GM23338 (cell line): ENCODE measurements around the gene ZNF438. TPM values are rescaled to one million over a fixed set of nuclear protein-coding genes. Genes with fewer than 3 reads are reported as not detected.

ENCODE experiments used
- ATAC-seq: fragments of 200-7000 bp; cut with Tn5 transposase; 3 replicates; pipeline ENCODE4 v1.9.1; 2020
- DNase-seq: peaks from one replicate; pipeline ENCODE4 v3.0.0-alpha.2; 2015; ENCODE audit warnings: low spot score
- H2AFZ ChIP-seq: fragments of 200-600 bp; sonication (generic); 2 replicates; pipeline ENCODE4 v1.8.0; 2016; ENCODE audit warnings: antibody characterized with exemption, mild to moderate bottlenecking, moderate library complexity
- H3F3A ChIP-seq: fragments of 200-600 bp; sonication (generic); replicated peaks from 2 replicates; pipeline ENCODE4 v1.8.0; 2017; ENCODE audit warnings: antibody characterized with exemption, mixed run types, low read depth
- H3K27ac ChIP-seq: fragments of 200-600 bp; sonication (generic); 2 replicates; pipeline ENCODE4 v1.6.1; 2016; ENCODE audit warnings: low read depth
- H3K27me3 ChIP-seq: fragments of 200-600 bp; sonication (generic); 2 replicates; pipeline ENCODE4 v1.8.0; 2016; ENCODE audit warnings: mild to moderate bottlenecking, mixed run types, moderate library complexity; ENCODE audit not compliant: insufficient read depth
- H3K36me3 ChIP-seq: fragments of 200-600 bp; sonication (generic); 2 replicates; pipeline ENCODE4 v1.8.0; 2016; ENCODE audit warnings: mild to moderate bottlenecking; ENCODE audit not compliant: insufficient read depth
- H3K4me1 ChIP-seq: fragments of 200-600 bp; sonication (generic); 2 replicates; pipeline ENCODE4 v1.8.0; 2016; ENCODE audit warnings: mild to moderate bottlenecking, moderate library complexity; ENCODE audit not compliant: insufficient read depth
- H3K4me2 ChIP-seq: fragments of 200-600 bp; sonication (generic); 2 replicates; pipeline ENCODE4 v1.7.1; 2017; ENCODE audit warnings: mixed run types
- H3K4me3 ChIP-seq: fragments of 200-600 bp; sonication (generic); 2 replicates; pipeline ENCODE4 v1.6.1; 2016; ENCODE audit warnings: mixed run types
- H3K79me2 ChIP-seq: fragments of 200-600 bp; sonication (generic); replicated peaks from 2 replicates; pipeline ENCODE4 v1.8.0; 2017; ENCODE audit warnings: mild to moderate bottlenecking; ENCODE audit not compliant: insufficient read depth
- H3K9me2 ChIP-seq: fragments of 200-600 bp; sonication (generic); 2 replicates; pipeline ENCODE4 v1.8.0; 2017; ENCODE audit not compliant: insufficient read depth
- H4K20me1 ChIP-seq: fragments of 200-600 bp; sonication (generic); replicated peaks from 2 replicates; pipeline ENCODE4 v1.8.0; 2017; ENCODE audit warnings: mild to moderate bottlenecking; ENCODE audit not compliant: insufficient read depth
- H3K27ac Mint-ChIP-seq: 2 replicates; pipeline ENCODE4 v1.8.0; 2020; ENCODE audit warnings: inconsistent platforms, mild to moderate bottlenecking, moderate library complexity, mixed read lengths
- H3K27me3 Mint-ChIP-seq: 3 replicates; pipeline ENCODE4 v1.8.0; 2022; ENCODE audit warnings: low read depth, mild to moderate bottlenecking, moderate library complexity, mixed read lengths, inconsistent platforms; ENCODE audit not compliant: insufficient read depth, poor library complexity
- H3K36me3 Mint-ChIP-seq: 3 replicates; pipeline ENCODE4 v1.8.0; 2021; ENCODE audit warnings: low read depth, mild to moderate bottlenecking, inconsistent platforms, moderate library complexity, mixed read lengths
- H3K4me1 Mint-ChIP-seq: 3 replicates; pipeline ENCODE4 v1.8.0; 2020; ENCODE audit warnings: mild to moderate bottlenecking, inconsistent platforms, mixed read lengths
- H3K4me3 Mint-ChIP-seq: 3 replicates; pipeline ENCODE4 v1.8.0; 2021; ENCODE audit warnings: moderate library complexity, mild to moderate bottlenecking, inconsistent platforms, mixed read lengths
- H3K9me3 Mint-ChIP-seq: 3 replicates; pipeline ENCODE4 v1.8.0; 2020; ENCODE audit warnings: moderate library complexity, mild to moderate bottlenecking, inconsistent platforms, mixed read lengths
- CREB1 ChIP-seq: fragments of 250-450 bp; sonication (Bioruptor Pico); IDR thresholded peaks from 2 replicates; pipeline ENCODE4 v1.5.0; 2020; ENCODE audit warnings: low read depth, mild to moderate bottlenecking, moderate library complexity
- EZH2 ChIP-seq: fragments of 200-600 bp; sonication (generic); IDR thresholded peaks from one replicate; pipeline ENCODE4 v1.8.0; 2017; ENCODE audit warnings: antibody characterized with exemption, mild to moderate bottlenecking, low read depth; ENCODE audit not compliant: unreplicated experiment
- EZH2phosphoT487 ChIP-seq: fragments of 200-600 bp; sonication (generic); IDR thresholded peaks from one replicate; pipeline ENCODE4 v1.8.1; 2018; ENCODE audit warnings: antibody characterized with exemption; ENCODE audit not compliant: unreplicated experiment
- JUNB ChIP-seq: IDR thresholded peaks from one replicate; pipeline ENCODE4 v1.6.1; 2016; ENCODE audit warnings: antibody characterized with exemption; ENCODE audit not compliant: unreplicated experiment
- POLR2AphosphoS5 ChIP-seq: IDR thresholded peaks from 2 replicates; pipeline ENCODE4 v1.6.1; 2016; ENCODE audit warnings: antibody characterized with exemption, low read depth
- STAT1 ChIP-seq: IDR thresholded peaks from one replicate; pipeline ENCODE4 v1.6.1; 2016; ENCODE audit warnings: antibody characterized with exemption; ENCODE audit not compliant: unreplicated experiment
- ZNF114 ChIP-seq: fragments of 250-450 bp; sonication (Bioruptor Pico); IDR thresholded peaks from 2 replicates; pipeline ENCODE4 v1.5.0; 2020; ENCODE audit warnings: mild to moderate bottlenecking, moderate library complexity
- ZNF331 ChIP-seq: fragments of 250-450 bp; sonication (Bioruptor Pico); IDR thresholded peaks from 2 replicates; pipeline ENCODE4 v1.5.0; 2020; ENCODE audit warnings: low read depth, mild to moderate bottlenecking, moderate library complexity
- ZNF462 ChIP-seq: fragments of 250-450 bp; sonication (Bioruptor Pico); IDR thresholded peaks from 2 replicates; pipeline ENCODE4 v1.5.0; 2020; ENCODE audit warnings: mild to moderate bottlenecking, moderate library complexity
- polyA plus RNA-seq: library from polyadenylated mRNA; unstranded; fragments of >200 nt; fragmentation: Nextera tagmentation; extraction: Ambion mirVana; gene quantifications from 2 replicates; pipeline ENCODE4 v1.2.1, GENCODE V29; 2016
- total RNA-seq: library from RNA; depleted of rRNA; stranded (reverse); fragments of >200 nt; shearing (Covaris generic); gene quantifications from 2 replicates; pipeline ENCODE4 v1.2.3, GENCODE V29; 2014
- TF ChIP-seq, protein P1 (sequence below): IDR thresholded peaks from 2 replicates; pipeline ENCODE4 v1.6.1; 2016; ENCODE audit warnings: antibody characterized with exemption
- TF ChIP-seq, protein P2 (sequence below): IDR thresholded peaks from one replicate; pipeline ENCODE4 v1.6.1; 2018; ENCODE audit warnings: antibody characterized with exemption; ENCODE audit not compliant: unreplicated experiment

The ZNF438 gene
- total and polyA plus RNA-seq, 2 experiments from 2014 or later = 0.91 to 0.94 TPM

- TF ChIP-seq ZNF462 = no peak
- TF ChIP-seq JUNB = no peak
- TF ChIP-seq EZH2 = no peak
- no peak for TF ChIP-seq STAT1
These were observed 198.7 kb downstream of the ZNF438 start (continued) for GRCh38 chr10:30832749-30833627.

GRCh38 chr10:30832001-30832748, 199.5 kb downstream of the ZNF438 start:
- TF ChIP-seq JUNB = no peak
- TF ChIP-seq, protein P1, sequence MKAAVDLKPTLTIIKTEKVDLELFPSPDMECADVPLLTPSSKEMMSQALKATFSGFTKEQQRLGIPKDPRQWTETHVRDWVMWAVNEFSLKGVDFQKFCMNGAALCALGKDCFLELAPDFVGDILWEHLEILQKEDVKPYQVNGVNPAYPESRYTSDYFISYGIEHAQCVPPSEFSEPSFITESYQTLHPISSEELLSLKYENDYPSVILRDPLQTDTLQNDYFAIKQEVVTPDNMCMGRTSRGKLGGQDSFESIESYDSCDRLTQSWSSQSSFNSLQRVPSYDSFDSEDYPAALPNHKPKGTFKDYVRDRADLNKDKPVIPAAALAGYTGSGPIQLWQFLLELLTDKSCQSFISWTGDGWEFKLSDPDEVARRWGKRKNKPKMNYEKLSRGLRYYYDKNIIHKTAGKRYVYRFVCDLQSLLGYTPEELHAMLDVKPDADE = no peak
- no peak for TF ChIP-seq ZNF114 (CRISPR knock-in tag)
- no peak for TF ChIP-seq POLR2AphosphoS5
- no peak for TF ChIP-seq STAT1
- TF ChIP-seq EZH2phosphoT487 = no peak
- TF ChIP-seq ZNF331 (CRISPR knock-in tag) = no peak
- TF ChIP-seq, protein P2, sequence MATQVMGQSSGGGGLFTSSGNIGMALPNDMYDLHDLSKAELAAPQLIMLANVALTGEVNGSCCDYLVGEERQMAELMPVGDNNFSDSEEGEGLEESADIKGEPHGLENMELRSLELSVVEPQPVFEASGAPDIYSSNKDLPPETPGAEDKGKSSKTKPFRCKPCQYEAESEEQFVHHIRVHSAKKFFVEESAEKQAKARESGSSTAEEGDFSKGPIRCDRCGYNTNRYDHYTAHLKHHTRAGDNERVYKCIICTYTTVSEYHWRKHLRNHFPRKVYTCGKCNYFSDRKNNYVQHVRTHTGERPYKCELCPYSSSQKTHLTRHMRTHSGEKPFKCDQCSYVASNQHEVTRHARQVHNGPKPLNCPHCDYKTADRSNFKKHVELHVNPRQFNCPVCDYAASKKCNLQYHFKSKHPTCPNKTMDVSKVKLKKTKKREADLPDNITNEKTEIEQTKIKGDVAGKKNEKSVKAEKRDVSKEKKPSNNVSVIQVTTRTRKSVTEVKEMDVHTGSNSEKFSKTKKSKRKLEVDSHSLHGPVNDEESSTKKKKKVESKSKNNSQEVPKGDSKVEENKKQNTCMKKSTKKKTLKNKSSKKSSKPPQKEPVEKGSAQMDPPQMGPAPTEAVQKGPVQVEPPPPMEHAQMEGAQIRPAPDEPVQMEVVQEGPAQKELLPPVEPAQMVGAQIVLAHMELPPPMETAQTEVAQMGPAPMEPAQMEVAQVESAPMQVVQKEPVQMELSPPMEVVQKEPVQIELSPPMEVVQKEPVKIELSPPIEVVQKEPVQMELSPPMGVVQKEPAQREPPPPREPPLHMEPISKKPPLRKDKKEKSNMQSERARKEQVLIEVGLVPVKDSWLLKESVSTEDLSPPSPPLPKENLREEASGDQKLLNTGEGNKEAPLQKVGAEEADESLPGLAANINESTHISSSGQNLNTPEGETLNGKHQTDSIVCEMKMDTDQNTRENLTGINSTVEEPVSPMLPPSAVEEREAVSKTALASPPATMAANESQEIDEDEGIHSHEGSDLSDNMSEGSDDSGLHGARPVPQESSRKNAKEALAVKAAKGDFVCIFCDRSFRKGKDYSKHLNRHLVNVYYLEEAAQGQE = no peak
- TF ChIP-seq CREB1 (CRISPR knock-in tag) = no peak
- H3K27ac Mint-ChIP-seq = no peak overlapping the region
- no peak for ATAC-seq

More at GRCh38 chr10:30832001-30832748, 199.5 kb downstream of the ZNF438 start:
- H3K36me3 Mint-ChIP-seq = no peaks in the 10 kb centered on the region
- H3K9me3 Mint-ChIP-seq = no peaks in the 10 kb centered on the region
- no peak overlapping the region for H3K4me3 Mint-ChIP-seq
- Histone ChIP-seq H3K4me3 (no peak overlapping the region), H2AFZ (no peak overlapping the region), H3F3A (no peaks in the 10 kb centered on the region), H3K4me2 (no peak overlapping the region), H3K27ac (no peak overlapping the region), H3K36me3 (no peaks in the 10 kb centered on the region), H3K4me1 (peaks cover 8% of the 10 kb centered on the region), H4K20me1 (no peaks in the 10 kb centered on the region), H3K79me2 (no peaks in the 10 kb centered on the region), H3K27me3 (no peaks in the 10 kb centered on the region), H3K9me2 (no peaks in the 10 kb centered on the region)
- peaks cover 38% of the 10 kb centered on the region for H3K4me1 Mint-ChIP-seq
- H3K27me3 Mint-ChIP-seq = peaks cover 3% of the 10 kb centered on the region
- DNase-seq = no peak
